DOHH2 (cell line): ENCODE data around the gene SLC3A2.

Source experiments
- EZH2phosphoT487 ChIP-seq: fragments of 200-600 bp; sonication (generic); IDR thresholded peaks from 2 replicates; pipeline ENCODE4 v1.6.1; 2017; ENCODE audit warnings: borderline replicate concordance, mild to moderate bottlenecking, antibody characterized with exemption, low read length, moderate library complexity, mixed read lengths
- TF ChIP-seq, protein P1 (sequence below): fragments of 200-600 bp; sonication (generic); IDR thresholded peaks from one replicate; pipeline ENCODE4 v1.5.1; 2014; ENCODE audit warnings: antibody characterized with exemption, mild to moderate bottlenecking, low read depth, low read length; ENCODE audit not compliant: poor library complexity, severe bottlenecking

- TF ChIP-seq, protein P1, sequence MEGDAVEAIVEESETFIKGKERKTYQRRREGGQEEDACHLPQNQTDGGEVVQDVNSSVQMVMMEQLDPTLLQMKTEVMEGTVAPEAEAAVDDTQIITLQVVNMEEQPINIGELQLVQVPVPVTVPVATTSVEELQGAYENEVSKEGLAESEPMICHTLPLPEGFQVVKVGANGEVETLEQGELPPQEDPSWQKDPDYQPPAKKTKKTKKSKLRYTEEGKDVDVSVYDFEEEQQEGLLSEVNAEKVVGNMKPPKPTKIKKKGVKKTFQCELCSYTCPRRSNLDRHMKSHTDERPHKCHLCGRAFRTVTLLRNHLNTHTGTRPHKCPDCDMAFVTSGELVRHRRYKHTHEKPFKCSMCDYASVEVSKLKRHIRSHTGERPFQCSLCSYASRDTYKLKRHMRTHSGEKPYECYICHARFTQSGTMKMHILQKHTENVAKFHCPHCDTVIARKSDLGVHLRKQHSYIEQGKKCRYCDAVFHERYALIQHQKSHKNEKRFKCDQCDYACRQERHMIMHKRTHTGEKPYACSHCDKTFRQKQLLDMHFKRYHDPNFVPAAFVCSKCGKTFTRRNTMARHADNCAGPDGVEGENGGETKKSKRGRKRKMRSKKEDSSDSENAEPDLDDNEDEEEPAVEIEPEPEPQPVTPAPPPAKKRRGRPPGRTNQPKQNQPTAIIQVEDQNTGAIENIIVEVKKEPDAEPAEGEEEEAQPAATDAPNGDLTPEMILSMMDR = peak; percentile 72
- no peak for TF ChIP-seq EZH2phosphoT487
Observed at GRCh38 chr11:62909107-62909894, 28.6 kb downstream of the SLC3A2 start.
